Middle frontal gyrus (tissue), 1 donor: Measurements from ENCODE around the gene FOXK1.

ENCODE experiments used
- DNase-seq: peaks from one replicate; pipeline ENCODE4 v3.0.0-alpha.2; 2015; ENCODE audit warnings: low spot score; ENCODE audit errors: extremely low spot score

Gene FOXK1

DNA sequence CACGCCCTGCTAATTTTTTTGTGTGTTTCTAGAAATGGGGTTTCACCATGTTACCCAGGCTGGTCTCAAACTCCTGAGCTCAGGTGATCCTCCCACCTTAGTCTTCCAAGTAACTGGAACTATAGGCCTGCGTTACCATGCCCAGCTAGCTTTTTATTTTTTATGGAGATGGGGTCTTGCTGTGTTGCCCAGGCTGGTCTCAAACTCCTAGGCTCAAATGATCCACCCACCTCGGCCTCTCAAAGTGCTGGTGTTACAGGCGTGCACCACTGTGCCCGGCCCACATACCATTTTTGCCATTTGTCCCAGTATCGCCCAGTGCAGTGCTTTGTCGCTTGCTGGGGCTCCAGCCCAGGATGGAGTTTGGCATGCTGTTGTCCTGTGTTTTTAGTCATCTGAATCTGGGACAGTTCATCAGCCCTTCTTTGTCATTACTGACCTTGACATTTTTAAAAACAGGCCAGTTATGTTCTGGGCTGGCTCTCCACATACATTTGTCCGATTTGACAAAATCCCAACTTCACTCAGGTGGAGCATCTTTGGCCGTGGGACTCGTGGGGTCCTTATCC, 16.7 kb downstream of the FOXK1 start:
- DNase-seq, result no peak

GRCh38 chr7:4699841-4700240, 17.7 kb downstream of the FOXK1 start:
- no peak for DNase-seq

- no peak for DNase-seq
Observed at GRCh38 chr7:4700577-4701235, 18.6 kb downstream of the FOXK1 start.

DNA sequence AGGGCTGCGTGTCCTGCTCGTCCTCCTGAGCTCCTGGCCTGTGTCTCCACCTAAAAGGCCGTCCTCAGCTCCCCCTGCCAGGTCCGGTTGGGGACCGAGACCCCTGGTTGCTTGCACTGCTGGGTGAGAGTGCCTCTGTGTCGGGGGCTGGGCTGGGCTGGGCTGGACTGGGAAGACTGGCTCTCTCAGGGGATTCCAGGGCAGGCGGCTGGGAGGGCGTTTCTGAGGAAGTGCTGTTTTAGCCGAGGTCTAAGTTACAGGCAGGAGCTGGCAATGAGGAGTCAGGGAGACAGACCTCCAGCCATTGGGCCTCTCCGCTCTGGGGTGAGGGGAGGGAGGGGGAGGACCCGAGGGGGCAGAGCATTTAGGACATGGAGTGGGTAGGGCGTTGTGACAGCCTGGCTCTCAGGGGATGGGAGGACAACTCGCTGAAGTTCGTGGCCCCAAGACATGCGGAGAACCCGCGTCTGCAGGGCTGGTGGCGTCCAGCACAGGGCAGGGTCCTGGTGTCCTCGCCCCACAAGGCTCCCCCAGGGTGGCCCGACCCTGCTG, 20.9 kb downstream of the FOXK1 start:
- DNase-seq, result no peak

DNA sequence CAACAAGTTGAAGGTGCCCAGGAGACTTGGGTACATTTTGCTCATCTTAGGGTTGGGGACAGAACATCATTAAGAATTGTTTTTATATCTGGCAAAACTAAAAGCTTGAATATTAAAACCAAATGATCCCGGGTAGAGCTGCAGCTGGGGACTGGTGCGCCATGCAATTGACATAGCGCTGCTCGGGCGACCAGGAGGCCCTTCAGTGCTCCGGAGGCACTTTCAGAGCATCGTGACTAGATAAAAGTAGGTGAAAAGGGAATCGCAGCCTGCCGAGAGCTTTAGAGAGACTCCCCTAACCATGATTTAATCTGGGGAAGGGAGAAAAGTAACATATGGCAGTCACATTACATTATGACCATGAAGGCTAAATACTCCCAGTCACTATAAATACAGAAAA, 21.4 kb downstream of the FOXK1 start:
- DNase-seq, result no peak

- DNase-seq, result no peak
Observed at GRCh38 chr7:4706384-4707216, 24.5 kb downstream of the FOXK1 start.

GRCh38 chr7:4707217-4707741, 25.2 kb downstream of the FOXK1 start:
- DNase-seq, result no peak

DNA sequence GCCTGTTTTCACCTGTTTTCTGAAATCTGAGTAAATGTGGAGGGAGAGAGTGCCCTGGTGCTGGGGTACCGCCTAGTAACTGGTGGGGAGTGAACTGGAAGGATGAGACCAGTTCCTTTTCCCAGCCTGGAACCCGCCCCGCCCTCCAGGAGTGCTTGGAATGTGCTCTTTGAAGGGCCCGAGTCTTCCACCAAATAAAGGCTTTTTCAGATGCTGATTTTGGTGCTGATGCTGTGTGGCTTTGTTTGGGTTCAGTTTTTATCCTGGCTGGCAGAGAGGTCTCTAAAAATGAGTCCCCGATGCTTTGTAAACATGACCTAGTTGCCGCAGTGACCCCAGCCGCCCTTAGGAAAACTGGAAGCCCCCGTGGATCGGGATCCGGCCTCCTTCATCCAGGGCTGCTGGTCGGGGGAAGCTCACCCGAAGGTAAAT, 25.9 kb downstream of the FOXK1 start:
- DNase-seq, result no peak

- no peak for DNase-seq
Observed at GRCh38 chr7:4709187-4709586, 27.1 kb downstream of the FOXK1 start.

DNA sequence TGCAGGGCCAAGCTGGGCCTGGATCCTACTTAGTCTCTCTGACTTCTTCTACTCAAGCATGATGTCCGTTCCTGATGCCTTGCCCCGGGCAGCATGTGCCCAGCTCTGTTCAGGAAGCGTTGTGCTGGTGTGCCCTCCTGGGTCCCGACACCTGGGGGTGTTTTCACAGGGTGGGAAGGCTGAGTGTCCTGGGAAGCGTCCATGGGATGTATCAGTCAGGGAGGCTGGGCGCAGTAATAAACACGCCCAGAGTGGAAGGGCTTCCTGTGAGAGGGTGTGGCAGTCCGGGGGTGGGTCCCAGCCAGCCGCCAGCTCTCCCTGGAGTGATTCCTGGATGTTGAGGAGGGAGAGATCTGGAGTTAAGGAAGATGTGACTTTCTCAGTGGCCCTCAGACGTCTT, 29.0 kb downstream of the FOXK1 start:
- no peak for DNase-seq

DNA sequence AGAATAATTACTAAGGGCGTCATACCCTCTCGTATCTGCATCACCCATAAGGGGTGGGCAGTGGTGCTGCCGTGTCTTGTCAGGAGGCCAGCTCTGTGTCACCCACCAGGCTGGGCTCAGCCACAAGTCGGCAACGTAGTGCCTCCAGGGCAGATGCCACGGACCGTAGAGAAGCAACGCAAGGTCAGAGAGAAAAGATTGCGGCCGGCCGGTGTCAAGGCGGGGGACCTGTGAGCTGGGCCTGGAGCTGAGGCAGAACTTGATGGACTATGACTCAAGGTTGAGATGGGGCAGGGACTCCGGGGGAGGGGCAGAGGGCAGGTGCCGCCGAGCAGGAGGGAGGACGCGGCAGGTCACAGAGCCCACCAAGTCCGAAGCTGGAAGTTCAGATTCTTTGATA, 29.5 kb downstream of the FOXK1 start:
- DNase-seq, result no peak

- DNase-seq, result no peak
Observed at GRCh38 chr7:4712281-4713182, 30.4 kb downstream of the FOXK1 start.

DNA sequence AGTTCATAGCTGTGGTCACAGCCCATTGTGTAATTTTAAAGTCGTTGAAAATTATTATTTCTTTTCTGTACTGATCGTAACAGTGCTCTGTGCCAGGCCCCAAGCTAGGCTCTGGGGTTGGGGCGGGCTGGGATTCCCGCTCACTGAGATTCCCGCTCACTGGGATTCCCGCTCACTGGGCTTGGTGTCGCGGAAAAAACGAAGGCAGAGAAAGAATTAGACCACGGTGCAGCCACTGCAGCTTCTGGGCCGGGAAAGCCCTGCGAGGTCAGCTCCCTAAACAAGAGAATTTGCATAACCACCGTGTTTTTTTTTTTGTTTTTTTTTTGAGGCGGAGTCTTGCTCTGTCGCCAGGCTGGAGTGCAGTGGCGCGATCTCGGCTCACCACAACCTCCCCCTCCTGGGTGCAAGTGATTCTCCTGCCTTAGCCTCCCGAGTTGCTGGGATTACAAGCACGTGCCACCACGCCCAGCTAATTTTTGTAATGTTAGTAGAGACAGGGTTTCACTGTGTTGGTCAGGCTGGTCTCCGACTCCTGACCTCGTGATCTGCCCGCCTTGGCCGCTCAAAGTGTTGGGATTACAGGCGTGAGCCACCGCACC, 31.2 kb downstream of the FOXK1 start:
- DNase-seq, result no peak

DNA sequence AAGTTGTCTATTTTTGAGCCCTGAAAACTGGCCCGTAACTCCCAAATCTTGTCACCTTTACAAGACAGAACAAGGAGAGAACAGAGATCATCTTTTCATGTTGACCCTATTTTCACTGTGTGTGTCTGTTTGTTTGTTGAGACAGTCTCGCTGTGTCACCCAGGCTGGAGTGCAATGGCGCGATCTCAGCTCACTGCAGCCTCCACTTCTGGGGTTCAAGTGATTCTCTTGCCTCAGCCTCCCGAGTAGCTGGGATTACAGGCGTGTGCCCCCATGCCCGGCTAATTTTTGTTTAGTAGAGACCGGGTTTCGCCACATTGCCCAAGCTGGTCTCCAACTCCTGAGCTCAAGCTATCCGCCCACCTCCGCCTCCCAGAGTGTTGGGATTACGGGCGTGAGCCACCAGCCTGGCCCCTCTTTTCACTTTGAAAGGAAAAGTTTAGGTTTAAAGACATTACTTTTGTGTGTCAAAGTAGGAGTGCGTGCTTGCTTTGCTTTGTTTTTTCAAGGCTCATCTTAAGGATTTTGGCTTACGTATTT, 32.1 kb downstream of the FOXK1 start:
- no peak for DNase-seq

DNA sequence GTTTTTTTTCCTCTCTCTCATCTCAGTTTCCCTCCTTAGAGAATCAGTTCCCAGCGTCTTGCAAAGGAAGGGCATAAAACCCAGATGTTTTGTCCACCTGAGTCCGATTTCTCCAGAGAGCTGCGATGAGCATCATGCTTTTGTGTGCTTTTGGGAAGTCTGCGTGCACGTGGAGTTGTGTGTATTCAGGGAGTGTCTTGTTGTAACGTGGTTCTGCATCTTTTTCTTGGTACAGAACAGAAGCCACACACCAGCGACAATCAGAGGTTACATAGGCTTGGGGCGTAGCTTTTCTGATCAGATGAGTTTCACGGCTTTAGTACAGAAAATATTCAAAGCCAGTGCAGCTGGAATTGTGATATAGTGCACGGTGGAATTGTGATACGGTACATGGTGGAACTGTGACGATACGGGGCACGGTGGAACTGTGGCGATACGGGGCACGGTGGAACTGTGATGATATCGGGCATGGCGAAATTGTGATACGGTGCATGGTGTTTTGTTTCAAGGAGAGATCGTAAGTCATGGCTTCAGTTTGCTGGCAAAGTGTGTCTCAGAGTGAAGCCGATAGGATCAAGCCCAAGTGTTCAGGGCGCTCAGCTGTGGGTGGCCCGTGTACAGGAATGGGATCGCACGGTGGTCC, 32.8 kb downstream of the FOXK1 start:
- no peak for DNase-seq

DNA sequence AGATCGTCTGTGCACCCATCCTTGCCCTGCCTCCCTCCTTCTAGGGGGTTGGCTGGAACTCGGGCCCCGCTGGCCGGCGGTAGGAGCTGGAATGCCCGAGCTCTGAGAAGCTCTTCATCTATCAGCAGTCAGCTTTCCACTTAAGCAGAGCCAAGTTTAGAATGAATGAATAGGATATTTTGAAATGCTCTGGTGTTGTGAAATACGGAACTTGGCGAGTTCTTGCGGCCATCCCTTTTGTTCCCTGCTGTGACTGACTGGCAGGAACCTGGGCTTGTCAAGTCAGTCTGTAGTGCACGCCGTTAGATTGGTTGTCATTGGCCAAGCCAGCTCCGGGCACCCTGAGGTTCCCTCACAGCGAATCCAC, 33.3 kb downstream of the FOXK1 start:
- no peak for DNase-seq

GRCh38 chr7:4716946-4717795, 35.1 kb downstream of the FOXK1 start:
- DNase-seq, result no peak

GRCh38 chr7:4718075-4718474, 36.0 kb downstream of the FOXK1 start:
- DNase-seq, result no peak

GRCh38 chr7:4720225-4720624, 38.1 kb downstream of the FOXK1 start:
- DNase-seq, result no peak
